HG03095 (cell line): ENCODE data around the gene C4orf36.
A peak's percentile ranks its signal among the peaks of the same experiment; 100 is the strongest.

Experiments used
- ATAC-seq: cut with Tn5 transposase; IDR thresholded peaks from one replicate; pipeline ENCODE4 v1.9.1; 2021; ENCODE audit warnings: moderate library complexity; ENCODE audit not compliant: unreplicated experiment

Gene C4orf36

GRCh38 chr4:86891762-86892635 lies at the start of gene C4orf36:
C4orf36 (minus strand) TSS chr4:86892422; CDS start chr4:86891520, 902 bp downstream.
- peak; percentile 51 for ATAC-seq

GRCh38 chr4:86940920-86941460 lies 48.8 kb upstream of the C4orf36 start:
- no peak for ATAC-seq

GRCh38 chr4:86939729-86940575 lies 47.7 kb upstream of the C4orf36 start:
- ATAC-seq: peak; percentile 60

- no peak for ATAC-seq
Observed at GRCh38 chr4:86938771-86939520, 46.7 kb upstream of the C4orf36 start.

- peak; percentile 33 for ATAC-seq
Observed at GRCh38 chr4:86935853-86936733, 43.9 kb upstream of the C4orf36 start.

GRCh38 chr4:86935566-86935852 lies 43.3 kb upstream of the C4orf36 start:
- ATAC-seq: no peak

- ATAC-seq: peak; percentile 43
Observed at GRCh38 chr4:86934771-86935565, 42.7 kb upstream of the C4orf36 start, which contains the start of gene AFF1. AFF1 (plus strand) TSS chr4:86935011; CDS start chr4:86948534, 13,523 bp downstream.

- ATAC-seq: no peak
Observed at GRCh38 chr4:86934147-86934770, 42.0 kb upstream of the C4orf36 start.

- ATAC-seq: no peak
Observed at GRCh38 chr4:86928400-86929255, 36.4 kb upstream of the C4orf36 start.

GRCh38 chr4:86927843-86928395 lies 35.7 kb upstream of the C4orf36 start:
- ATAC-seq: no peak

- ATAC-seq: no peak
Observed at GRCh38 chr4:86926435-86927086, 34.3 kb upstream of the C4orf36 start.

- no peak for ATAC-seq
Observed at GRCh38 chr4:86924811-86925210, 32.6 kb upstream of the C4orf36 start.

- no peak for ATAC-seq
Observed at GRCh38 chr4:86921608-86922252, 29.5 kb upstream of the C4orf36 start.

GRCh38 chr4:86919561-86920223 lies 27.5 kb upstream of the C4orf36 start:
- ATAC-seq: no peak

- ATAC-seq: no peak
Observed at GRCh38 chr4:86918539-86919072, 26.4 kb upstream of the C4orf36 start.
